Fibroblast of peridontal ligament (primary cell): ENCODE results near the gene MAGEA2.
"Not testable (repeated sequence)": the region's sequence is repeated elsewhere in the genome, so short reads cannot be mapped to it uniquely, and the experiment has no call there.

Source experiments
- DNase-seq: peaks from one replicate; pipeline ENCODE4 v3.0.0-alpha.2; 2010; ENCODE audit errors: extremely low read depth

The MAGEA2 gene, protein sequence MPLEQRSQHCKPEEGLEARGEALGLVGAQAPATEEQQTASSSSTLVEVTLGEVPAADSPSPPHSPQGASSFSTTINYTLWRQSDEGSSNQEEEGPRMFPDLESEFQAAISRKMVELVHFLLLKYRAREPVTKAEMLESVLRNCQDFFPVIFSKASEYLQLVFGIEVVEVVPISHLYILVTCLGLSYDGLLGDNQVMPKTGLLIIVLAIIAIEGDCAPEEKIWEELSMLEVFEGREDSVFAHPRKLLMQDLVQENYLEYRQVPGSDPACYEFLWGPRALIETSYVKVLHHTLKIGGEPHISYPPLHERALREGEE

DNA sequence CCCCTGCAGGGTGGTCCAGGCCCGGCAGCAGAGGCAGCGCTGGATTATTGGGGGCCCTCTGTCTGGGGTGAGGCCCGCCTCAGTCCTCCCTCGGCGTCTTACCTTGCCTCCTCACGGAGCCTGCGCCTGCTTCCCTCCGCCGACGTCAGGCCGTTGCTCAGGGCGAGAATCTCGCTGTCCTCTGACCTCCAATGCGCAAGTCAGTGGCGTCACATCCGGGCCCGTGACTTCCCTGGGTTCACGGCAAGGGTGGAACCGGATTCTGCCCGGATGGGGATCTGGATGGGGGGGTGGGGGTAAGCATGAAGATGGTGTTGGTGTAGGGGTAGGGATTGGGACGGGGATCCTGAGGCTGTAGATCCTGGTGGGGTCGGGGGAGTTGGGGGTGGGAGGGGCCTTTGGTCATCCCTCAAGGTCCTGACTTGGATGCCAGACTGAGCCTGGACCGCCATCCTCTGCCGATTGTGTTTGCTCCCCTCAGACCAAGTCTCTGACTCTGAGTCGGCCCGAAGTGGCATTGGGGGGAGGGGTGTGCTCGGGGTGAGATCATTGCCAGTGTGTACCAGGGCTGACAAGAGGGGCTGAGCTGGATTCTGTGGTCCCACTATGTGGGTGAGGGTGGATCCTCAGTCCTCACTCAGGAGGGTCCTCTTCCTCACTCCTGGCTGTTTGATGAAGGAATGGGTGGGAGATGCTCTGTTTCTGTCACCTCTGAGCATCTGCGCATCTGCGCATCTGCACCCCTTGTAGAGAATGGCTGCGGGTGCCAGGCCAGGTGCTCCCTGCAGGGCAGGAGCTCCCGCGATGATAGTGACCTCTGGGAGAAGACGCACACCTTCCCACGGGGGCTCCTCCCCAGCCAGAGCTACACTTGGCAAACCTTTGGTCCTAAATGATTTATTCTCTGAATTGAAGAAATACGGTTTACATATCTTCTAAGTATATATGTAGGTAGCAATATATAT lies at the start of gene MAGEA2:
TSS of gene MAGEA2 (minus strand) at position 157 of the 965 bp plus-strand sequence. CDS start 2,479 bp downstream, outside the sequence.
- not testable (repeated sequence) for DNase-seq

GRCh38 chrX:152798945-152799344 lies 45.3 kb upstream of the MAGEA2 start:
- no peak for DNase-seq

DNA sequence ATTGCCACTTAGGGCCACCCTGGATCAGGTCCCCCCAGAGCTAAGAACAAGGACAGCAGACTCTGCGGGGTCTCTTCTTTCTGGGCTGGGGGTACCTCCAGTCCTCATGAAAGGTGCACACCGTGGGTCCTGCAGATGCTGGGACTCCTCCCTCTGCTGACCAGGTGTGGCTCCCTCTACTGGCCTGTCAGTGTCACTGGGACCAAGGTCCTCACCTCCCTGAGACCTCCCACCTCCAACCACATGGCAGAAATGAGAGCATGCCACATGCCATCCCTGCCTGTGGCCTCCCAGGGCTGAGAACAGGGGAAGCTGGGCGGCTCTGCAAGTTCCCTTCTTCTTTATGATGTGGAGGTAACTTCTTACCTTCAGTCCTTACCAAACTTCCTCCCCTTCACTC lies 33.4 kb upstream of the MAGEA2 start:
- DNase-seq: not testable (repeated sequence)

- not testable (repeated sequence) for DNase-seq
These were observed 16.1 kb upstream of the MAGEA2 start, which contains the start of gene MAGEA6 for GRCh38 chrX:152769549-152770289. TSS of gene MAGEA6 (minus strand) at chrX:152769689. CDS start at chrX:152767650, 2,039 bp downstream.

DNA sequence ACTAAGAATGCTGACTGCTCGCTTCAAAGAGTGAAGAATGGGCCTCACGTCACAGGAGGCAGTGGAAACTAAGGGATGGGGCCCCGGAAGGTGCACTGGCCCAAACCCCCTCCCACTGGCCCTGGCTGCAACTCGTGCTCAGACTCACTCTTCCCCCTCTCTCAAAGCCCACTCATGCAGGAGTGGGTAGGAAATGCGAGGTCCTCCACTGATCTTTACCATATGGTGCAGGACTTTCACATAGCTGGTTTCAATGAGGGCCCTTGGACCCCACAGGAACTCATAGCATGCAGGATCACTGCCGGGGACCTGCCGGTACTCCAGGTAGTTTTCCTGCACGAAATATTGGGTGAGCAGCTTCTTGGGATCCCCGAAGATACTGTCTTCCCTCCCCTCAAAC lies 12.9 kb upstream of the MAGEA2 start:
- DNase-seq: not testable (repeated sequence)

GRCh38 chrX:152761582-152761981 lies 7.9 kb upstream of the MAGEA2 start:
- DNase-seq: not testable (repeated sequence)

- DNase-seq: not testable (repeated sequence)
These were observed 5.9 kb upstream of the MAGEA2 start for GRCh38 chrX:152759544-152759943.

DNA sequence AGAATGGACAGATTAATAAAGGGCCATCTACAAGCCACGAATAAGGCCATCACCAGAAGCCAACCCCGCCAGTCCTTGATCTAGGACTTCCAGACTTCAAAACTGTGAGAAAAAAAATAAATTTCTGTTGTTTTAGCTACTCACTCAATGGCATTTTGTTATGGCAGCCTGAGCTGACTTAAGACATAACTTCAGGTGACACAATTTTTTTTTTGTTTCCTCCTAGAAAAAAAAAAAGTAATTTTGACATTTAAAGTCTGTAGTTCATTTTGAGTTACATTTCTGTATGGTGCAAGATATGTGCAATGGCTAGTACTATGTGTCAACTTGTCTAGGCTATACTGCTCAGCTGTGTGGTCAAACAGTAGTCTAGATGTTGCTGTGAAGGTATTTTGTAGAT lies 5.3 kb upstream of the MAGEA2 start, which contains the start of gene CSAG3:
TSS of gene CSAG3 (plus strand) at position 301 of the 400 bp plus-strand sequence.
- DNase-seq: not testable (repeated sequence)

DNA sequence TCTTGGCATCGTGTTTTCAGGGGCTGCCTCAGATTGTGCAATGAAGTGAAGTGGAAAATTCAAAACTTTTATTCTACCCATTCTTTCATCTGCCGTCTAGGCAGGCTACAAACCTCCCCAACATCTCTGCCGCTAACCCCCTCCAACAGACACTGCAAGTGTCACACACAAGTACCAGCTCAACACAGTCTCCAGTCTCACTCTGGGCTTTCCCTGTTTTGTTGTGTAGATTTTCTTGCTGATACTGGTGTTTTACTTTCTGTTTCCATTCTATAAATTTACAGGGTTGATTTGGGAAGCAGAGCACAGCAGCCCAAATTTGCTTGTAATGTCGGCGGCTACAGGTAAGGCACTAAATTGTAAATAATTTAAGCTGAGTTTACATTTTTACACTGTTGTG lies 1.2 kb upstream of the MAGEA2 start:
- DNase-seq: not testable (repeated sequence)

DNA sequence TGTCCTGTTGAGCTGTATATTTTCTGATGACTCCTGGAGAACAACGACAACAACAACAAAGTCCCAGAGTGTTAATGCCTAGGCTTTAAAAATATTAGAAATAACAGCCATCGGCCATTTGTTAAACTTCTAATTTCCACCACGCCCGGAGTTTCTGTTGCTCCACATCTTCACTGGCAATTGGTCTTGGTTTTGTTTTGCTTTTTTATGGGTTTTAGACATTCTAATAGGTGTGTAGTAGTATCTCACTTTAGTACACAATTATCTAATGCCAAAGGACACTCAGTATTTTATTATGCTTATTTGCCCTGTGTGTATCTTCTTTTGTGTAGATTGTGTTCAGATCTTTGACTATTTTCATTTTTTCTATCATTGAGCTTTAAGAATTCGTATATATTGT lies 15.1 kb downstream of the MAGEA2 start:
- DNase-seq: no peak

DNA sequence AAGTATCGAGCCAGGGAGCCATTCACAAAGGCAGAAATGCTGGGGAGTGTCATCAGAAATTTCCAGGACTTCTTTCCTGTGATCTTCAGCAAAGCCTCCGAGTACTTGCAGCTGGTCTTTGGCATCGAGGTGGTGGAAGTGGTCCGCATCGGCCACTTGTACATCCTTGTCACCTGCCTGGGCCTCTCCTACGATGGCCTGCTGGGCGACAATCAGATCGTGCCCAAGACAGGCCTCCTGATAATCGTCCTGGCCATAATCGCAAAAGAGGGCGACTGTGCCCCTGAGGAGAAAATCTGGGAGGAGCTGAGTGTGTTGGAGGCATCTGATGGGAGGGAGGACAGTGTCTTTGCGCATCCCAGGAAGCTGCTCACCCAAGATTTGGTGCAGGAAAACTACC lies 17.1 kb downstream of the MAGEA2 start:
- not testable (repeated sequence) for DNase-seq

DNA sequence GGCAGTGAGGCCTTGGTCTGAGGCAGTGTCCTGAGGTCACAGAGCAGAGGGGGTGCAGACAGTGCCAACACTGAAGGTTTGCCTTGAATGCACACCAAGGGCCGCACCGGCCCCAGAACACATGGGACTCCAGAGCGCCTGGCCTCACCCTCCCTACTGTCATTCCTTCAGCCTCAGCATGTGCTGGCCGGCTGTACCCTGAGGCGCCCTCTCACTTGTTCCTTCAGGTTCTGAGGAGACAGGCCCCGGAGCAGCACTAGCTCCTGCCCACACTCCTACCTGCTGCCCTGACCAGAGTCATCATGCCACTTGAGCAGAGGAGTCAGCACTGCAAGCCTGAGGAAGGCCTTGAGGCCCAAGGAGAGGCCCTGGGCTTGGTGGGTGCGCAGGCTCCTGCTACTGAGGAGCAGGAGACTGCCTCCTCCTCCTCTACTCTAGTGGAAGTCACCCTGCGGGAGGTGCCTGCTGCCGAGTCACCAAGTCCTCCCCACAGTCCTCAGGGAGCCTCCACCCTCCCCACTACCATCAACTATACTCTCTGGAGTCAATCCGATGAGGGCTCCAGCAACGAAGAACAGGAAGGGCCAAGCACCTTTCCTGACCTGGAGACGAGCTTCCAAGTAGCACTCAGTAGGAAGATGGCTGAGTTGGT lies 17.7 kb downstream of the MAGEA2 start:
- no peak for DNase-seq

DNA sequence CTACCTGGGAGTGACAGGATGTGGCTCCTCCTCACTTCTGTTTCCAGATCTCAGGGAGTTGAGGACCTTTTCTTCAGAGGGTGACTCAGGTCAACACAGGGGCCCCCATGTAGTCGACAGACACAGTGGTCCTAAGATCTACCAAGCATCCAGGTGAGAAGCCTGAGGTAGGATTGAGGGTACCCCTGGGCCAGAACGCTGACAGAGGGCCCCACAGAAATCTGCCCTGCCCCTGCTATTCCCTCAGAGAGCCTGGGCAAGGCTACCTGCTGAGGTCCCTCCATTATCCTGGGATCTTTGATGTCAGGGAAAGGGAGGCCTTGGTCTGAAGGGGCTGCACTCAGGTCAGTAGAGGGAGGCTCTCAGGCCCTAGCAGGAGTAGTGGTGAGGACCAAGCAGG lies 18.5 kb downstream of the MAGEA2 start:
- no peak for DNase-seq

DNA sequence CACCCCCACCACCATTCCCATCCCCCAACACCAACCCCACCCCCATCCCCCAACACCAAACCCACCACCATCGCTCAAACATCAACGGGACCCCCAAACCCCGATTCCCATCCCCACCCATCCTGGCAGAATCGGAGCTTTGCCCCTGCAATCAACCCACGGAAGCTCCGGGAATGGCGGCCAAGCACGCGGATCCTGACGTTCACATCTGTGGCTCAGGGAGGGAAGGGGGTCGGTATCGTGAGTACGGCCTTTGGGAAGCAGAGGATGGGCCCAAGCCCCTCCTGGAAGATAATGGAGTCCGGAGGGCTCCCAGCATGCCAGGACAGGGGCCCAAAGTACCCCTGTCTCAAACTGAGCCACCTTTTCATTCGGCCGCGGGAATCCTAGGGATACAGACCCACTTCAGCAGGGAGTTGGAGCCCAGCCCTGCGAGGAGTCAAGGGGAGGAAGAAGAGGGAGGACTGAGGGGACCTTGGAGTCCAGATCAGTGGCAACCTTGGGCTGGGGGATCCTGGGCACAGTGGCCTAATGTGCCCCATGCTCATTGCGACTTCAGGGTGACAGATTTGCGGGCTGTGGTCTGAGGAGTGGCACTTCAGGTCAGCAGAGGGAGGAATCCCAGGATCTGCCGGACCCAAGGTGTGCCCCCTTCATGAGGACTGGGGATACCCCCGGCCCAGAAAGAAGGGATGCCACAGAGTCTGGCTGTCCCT lies 19.3 kb downstream of the MAGEA2 start:
- not testable (repeated sequence) for DNase-seq

- DNase-seq: no peak
These were observed 20.2 kb downstream of the MAGEA2 start, which contains the start of the genes CSAG1 and MAGEA12 for GRCh38 chrX:152733261-152733975. TSS of gene CSAG1 (minus strand) at chrX:152733721. CDS start at chrX:152732460, 1,261 bp downstream. TSS of gene MAGEA12 (plus strand) at chrX:152733757. CDS start at chrX:152736162, 2,405 bp downstream.

DNA sequence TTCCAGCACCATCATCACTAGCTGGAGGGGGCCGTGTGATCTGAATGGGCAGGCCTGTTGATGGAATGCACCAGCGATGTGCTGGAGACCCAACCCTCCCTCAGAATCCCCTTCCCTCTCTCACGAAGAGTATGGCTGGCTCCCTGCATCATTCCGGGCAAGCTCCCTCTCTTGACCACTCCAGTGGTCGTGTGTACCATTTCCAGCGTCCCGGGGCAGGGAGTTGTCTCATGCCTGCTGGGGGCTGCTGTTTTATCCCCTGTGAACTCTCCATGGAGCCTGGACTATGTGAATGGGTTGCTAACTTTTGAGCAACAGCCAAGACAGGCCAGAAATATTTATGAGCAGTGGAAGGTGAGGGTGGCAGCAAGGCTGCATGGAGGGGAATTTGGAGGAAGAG lies 28.2 kb downstream of the MAGEA2 start:
- DNase-seq: no peak

- not testable (repeated sequence) for DNase-seq
These were observed 39.5 kb downstream of the MAGEA2 start, which contains the start of gene MAGEA2B for GRCh38 chrX:152713815-152714787. TSS of gene MAGEA2B (plus strand) at chrX:152714628. CDS start at chrX:152717107, 2,479 bp downstream.

DNA sequence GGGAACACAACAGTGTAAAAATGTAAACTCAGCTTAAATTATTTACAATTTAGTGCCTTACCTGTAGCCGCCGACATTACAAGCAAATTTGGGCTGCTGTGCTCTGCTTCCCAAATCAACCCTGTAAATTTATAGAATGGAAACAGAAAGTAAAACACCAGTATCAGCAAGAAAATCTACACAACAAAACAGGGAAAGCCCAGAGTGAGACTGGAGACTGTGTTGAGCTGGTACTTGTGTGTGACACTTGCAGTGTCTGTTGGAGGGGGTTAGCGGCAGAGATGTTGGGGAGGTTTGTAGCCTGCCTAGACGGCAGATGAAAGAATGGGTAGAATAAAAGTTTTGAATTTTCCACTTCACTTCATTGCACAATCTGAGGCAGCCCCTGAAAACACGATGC lies 40.4 kb downstream of the MAGEA2 start:
- not testable (repeated sequence) for DNase-seq
